Stimulated activated CD4-positive, alpha-beta T cell treated with anti-CD3 and anti-CD28 coated beads, TNF-alpha, amount 100 ng/mL, for 48 hours (primary cell): Measurements from ENCODE around the gene OSTC.

Experiments used
- DNase-seq, 3 donors: peaks; one replicate each; pipeline ENCODE4 v3.0.0-alpha.2; 2020; ENCODE audit warnings: low read depth in 3 of 3

OSTC gene

DNA sequence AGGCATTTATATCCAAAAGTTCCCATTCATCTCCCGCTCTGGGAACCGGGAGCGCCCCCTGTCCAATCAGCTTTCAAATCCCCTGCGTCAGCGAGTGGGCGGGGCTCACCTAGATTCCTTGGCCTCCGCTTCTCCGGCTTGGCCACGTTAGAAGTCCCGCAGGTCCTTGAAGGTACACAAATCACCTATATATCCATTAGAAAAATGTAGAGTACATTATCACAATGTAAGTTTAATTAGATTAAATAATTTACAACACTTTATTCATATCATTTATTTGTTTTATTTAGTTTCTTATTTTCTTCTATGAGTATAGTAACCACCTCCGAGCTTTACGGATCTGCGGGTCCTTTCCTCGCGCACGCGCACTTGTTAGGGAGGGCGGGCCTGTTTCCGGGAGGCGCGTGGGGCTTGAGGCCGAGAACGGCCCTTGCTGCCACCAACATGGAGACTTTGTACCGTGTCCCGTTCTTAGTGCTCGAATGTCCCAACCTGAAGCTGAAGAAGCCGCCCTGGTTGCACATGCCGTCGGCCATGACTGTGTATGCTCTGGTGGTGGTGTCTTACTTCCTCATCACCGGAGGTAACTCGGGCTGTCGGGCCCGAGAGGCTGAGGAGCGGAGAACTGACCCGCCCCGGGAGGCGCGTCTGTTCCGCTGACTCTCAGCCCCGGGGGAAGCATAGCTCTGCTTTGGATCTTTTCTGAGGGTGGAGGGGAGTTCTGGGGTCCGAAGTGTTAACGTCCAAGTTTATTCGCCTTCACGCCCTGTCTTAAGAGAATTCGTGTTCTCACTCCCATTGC is at the start of gene OSTC:
Gene OSTC, plus strand, starts transcription at position 388 of the 802 bp plus-strand sequence. Its CDS starts 57 bp downstream, at position 445.
- peak; percentile 83 to 87 (median 86) for DNase-seq

DNA sequence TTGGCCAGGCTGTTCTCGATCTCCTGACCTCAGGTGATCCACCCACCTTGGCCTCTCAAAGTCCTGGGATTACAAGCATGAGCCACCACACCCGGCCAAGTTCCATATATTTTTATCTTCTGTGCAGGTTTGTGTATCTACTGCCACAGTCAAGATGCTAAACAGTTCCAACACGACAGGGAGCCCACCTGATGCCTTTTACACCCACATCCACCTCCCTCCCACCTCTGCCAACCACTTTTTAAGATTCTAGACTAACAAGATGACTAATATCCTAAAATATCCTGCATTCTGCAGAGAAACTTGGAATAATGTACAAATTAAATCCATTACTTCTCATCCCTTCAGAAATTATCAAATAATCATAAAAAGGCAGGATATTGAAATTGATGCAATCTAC is 49.3 kb upstream of the OSTC start:
- no peak for DNase-seq

DNA sequence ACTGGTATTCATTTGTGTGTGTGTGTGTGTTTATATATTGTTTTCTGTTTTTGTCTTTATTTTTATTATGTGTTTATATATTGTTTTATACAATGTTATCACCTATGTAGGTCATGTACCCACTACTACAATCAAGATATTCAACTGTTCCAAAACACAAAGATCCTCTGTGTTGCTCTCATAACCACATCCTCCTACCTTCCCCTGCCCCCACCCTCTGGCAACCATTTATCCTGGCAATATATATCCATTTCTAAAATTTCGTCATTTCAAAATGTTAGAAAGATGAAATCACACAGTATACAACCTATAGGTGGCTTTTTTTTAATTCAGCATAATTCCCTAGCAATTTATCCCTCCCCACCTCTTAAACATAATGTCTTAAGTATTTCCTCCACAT is 48.9 kb upstream of the OSTC start:
- DNase-seq, result no peak

DNA sequence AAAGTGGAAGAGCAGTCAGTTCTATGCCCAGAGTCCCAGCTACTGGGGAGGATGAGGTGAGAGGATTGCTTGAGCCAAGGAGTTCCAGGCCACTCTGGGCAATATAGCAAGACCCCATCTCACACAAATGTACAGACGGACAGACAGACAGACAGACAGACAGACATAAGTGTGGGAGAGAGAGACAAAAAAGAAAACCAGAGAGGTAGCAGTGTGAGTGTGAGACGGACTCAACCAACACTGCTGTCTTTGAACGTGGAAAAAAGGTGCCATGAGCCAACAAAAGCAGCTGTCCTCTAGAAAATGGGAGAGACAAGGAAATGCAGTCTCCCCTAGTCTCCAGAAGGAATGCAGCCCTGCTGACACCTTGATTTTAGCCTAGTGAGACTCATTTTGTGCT is 48.2 kb upstream of the OSTC start:
- no peak for DNase-seq

DNA sequence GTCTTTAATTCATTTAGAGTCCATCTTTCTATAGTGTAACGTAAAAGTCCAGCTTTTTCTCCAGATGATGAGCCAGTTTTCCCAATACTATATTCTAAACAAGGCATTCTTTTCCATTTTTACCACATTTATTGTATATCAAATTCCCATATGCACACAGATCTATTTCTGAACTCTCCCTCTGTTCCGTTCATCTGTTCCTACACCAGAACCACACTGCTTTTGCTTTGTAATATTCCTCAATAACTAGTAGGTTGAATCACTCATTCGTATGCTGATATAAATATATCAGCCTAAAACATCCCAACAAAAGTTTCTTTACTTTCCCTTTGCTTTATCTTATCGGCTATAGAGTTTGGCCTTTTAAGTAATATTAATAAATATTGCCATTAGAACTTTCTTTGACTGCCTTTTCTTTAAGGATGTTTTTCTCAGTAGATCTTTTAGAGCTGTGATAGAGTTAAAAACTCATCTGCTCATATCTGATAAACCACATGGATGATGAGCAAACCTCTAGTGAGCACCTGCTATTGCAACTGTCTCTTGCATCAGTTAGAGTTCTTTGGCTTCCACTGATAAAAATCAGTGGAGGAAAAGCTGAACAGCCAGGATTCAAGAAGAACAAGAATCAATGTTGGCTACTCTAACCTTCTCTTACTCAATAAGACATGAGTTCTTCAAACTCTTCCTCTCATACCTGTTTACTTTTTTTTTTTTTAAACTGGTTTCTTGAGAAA is 43.2 kb upstream of the OSTC start:
- no peak for DNase-seq

DNA sequence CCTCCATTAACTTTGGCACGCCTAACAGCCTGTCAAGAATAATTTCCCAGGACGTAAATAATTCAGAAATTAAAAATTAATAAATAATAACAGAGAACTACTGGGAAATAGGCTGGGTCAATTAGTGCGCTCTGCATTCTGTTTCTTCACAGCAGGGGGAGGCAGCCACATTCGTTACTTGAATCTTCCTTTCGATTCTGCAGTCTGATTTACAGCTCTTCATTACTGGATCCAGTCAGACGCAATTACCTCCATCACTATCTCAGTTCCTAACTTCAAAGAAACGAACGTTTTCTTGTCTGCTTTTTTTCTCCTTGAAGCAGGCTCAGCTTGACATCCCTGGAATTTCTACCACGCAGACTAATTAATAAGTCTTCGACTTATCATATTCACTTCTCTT is 39.0 kb upstream of the OSTC start:
- DNase-seq, result no peak

DNA sequence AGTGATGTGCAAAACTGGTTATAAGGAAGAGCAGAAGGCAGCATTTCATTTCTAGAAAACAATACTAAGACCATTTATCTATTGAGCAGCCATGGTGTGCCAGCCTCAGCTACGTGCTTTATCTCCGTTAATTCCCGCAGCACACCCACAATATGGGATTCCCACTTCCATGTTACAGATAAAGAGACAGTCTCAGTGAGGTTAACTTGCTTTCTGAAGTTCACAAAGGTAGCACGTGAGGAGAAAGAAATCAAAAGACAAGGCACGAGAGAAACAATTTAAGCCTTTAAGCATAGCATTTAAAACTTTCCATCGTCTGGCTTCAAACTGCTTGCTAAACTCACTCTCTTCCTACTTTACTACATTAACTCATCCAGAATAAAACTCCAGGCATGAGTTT is 38.0 kb upstream of the OSTC start:
- DNase-seq, result no peak

DNA sequence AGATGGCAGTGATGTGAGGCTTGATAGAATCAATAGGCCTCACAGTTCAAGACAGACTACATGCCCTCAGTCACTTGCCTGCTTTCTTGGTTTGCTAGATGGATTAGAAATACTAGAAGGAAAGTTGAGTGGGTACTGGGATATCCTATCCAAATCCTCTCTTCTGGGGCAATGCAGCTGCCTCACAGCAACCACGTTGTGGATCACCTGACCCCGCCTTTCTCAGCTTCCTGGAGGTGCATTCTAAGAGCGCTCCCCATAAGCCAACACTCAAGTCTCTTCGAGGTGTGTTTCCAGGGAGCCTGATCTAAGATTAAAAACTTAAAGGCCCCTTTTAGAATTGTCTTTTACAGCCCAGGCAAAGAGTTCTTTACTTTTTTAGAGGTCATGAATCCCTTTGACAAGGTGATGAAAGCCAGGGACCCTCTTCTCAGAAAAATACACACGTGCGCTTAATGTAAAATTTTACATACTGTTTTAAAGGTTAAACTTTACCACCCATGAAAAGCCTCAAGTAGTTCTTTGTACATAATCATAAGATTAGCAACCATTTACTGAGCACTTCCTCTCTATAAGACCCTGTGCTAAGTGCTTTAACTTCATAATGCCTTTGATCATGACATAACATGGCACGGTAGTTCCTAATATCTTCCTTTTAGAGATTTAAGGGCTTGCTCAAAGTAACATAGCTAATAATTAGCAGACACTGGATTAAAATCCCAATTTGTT is 30.9 kb upstream of the OSTC start:
- peak in 1 of 3 donors; percentile 14 for DNase-seq

DNA sequence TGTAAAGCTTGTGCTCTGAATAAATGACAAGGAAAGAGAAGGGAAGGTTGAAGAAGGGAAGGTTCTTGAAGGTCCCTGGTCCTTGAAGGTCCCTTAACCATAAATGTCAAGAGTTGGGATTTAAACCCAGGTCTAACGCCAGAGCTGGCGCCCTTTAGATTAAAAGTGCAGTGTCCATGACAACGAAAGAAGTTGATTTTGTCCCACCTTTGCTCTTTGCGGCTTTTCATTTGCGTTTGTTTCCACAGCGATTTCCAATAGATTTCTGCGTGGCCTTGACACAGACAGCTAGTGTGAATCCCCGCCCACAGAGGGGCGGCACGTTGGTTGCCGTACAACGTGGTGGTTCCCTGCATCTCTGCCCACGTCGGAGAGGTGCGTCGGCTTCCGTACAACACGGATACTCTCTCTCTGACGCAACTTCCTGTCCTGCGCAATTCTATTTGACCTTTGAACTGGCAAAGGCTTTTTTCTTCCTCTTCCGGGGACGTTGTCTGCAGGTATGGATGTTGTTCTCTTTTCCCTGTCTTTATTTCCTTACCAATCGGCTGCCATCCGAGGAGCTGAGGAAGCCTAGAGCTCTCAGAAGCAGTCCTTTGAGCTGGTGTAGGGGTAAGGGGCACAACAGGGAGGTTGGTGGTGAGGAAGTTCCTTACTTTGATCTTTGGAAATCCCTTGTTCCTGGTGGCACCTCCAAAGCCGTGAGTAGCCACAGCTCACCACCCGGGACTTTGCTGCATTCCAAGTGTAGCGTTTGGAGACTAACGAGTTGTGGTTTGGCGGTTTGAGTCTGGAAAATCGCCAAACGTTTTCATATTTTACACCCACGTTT is 30.1 kb upstream of the OSTC start, which contains the start of gene RPL34:
Gene RPL34, plus strand, starts transcription at position 476 of the 832 bp plus-strand sequence. CDS start 1,384 bp downstream, outside the sequence.
- peak; percentile 92 to 94 (median 94) for DNase-seq

DNA sequence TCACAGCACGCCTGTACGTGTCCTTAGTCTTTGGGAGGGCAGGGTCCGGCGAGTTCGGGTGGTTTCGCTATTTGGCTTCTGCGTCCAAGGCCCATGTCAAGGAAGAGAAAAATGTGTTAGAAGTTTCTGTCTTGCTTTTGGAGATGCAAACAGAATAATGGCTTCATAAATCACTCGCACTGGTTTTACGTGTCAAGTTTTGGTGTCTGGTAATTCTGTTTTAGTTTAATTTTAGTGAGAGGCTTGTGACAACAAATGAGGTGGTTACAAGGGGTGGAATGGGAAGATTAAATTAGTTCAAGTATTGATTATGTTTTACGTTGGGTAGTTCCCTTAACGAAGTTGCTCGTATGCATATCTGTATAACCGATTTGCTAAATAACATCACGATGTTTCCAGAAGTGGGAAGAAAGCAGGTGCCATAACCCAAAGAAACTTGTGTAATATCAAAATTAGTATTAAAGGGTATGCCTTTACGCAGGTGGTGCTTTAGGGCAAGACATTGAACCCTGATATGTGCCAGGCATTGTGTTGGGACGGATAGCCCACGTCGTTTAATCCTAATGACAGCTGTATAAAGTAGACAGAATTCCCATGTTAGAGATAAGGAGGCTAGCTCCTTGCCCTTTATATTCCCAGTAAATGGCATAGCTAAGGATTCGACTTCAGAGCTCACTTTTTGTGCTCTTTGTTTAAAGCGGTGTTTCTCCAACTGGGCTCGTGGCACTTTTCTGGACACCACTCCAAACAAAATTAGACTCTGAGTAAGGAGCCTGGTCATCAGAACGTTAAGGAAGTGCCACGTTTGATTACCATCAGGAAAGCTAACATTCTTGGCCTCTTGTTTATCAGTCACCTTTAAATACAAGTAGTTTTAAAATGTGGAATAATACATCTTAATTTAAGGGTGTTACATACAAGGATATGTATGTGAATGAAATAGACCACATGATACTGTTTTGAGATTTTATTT is 29.2 kb upstream of the OSTC start:
- DNase-seq, result no peak

DNA sequence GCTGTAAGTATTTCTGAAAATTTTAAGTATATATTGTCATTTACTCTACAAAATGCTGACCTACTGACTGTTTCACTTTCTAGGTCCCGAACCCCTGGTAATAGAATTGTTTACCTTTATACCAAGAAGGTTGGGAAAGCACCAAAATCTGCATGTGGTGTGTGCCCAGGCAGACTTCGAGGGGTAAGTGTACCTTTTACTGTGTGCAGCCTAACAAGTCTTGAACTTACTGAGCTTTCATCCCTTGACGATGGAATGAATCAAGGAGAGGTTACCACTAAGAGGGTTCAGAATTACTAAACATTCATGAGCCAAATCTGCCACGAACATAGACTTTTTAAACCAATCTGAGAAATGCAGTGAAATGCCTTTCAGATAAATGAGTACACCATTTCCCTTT is 28.4 kb upstream of the OSTC start:
- DNase-seq, result no peak

DNA sequence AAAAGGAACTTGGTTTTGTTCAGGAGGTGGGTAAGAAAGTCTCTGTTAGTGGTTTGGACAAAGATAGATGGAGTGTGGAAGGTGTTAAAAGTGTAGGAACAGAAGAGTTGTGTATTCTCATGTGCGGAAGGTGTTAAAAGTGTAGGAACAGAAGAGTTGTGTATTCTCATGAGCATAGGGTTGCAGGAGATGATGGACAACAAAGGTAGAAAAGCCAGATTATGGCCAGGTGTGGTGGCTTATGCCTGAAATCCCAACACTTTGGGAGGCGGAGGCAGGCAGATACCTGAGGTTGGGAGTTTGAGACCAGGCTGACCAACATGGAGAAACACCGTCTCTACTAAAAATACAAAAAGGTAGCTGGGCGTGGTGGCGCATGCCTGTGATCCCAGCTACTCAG is 27.6 kb upstream of the OSTC start:
- no peak for DNase-seq

DNA sequence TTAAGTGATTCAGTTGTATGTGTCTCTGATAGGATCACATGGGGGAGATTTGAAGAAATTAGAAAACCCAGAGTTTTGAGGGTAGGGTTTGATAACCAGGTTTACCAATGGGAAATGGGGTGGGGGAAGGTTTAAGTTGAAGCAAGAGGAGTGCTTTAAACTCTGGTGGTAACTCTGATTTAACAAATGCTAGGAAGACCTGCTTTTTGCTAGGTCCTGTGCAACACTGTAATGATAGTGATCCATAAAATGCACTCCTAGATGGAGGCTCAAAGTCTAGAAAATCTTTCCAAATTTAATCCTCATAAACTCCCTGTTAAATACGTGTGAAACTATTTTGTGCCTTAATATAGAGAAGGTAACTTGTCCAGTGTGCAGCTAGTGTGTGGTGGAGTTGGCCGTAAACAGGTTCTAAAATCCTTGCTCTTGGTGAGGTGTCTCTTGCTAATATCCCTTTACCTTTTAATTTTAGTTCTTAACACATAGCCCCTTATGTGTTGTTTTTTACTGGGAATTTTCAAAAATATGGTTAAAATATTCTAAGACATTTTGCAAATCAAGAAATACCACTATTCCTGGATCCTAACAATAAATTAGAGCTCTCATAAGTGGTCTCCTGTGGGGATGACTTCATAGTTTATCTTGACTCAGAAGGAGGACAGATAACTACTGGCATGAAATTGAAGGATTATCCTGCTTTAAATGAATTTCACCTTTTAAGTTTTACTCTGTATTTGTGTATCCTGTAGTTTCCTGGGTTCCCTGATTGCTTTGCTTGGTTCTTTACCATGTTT is 25.9 kb upstream of the OSTC start:
- no peak for DNase-seq

DNA sequence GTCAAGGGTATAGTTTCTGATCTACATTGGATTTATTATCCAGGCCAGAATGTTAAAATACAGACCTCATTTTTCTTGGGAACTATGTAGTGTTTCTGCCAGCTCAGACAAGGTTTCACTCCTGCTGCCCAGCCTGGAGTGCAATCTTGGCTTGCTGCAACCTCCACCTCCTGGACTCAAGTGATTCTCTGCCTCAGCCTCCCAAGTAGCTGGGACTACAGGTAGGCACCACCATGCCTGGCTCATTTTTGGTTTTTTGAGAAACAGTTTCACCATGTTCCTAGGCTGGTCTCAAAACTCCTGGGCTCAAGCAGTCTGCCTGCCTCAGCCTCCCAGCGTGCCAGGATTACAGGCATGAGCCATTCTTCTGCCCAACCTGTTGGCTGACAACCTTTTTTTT is 24.3 kb upstream of the OSTC start:
- no peak for DNase-seq

DNA sequence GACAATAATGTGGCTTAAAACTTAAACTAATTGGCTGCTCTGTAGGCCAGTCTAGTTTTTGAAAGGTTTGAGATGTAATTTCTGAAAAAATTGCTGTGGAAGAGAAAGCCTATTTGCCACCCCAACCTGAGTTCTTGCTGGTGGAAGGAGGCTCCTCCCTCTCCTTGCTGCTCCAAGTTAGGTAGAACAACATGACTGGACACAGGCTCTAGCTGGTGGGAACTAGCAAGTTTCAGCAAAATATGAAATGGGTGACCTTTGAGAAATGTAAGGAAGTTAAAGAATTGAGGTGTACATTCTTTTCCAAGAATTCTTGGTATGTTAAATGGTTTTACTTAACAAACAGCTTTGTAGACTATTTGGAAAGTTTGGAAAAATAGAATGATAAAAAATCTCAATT is 22.0 kb upstream of the OSTC start:
- no peak for DNase-seq

DNA sequence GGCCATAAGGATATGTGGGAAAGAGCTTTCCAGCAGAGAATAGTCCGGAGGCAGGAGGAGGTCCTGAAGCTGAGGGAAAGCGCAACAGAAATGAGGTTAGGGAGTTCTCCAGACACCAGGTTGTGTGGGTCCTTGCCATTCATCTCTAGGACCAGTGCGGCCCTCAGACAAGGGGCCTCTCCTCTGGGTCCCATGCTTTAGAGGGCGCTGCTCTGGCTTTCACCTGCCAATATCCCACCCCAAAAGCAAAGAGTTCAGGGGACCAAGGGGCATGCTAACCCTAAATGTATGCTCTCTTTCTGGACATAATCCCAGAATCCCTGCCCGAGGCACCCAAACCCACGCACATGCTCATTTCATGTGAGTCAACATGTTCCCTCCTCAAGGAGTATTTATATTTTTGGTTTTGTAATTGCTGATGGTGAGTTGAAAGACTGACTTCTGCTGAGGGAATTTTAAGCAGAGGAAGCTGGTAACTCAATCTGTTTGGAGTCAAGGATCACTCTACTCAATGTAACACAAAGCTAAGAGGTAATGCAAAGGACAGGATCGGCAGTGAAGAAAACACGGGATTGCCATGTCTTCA is 15.2 kb upstream of the OSTC start:
- DNase-seq, result no peak

DNA sequence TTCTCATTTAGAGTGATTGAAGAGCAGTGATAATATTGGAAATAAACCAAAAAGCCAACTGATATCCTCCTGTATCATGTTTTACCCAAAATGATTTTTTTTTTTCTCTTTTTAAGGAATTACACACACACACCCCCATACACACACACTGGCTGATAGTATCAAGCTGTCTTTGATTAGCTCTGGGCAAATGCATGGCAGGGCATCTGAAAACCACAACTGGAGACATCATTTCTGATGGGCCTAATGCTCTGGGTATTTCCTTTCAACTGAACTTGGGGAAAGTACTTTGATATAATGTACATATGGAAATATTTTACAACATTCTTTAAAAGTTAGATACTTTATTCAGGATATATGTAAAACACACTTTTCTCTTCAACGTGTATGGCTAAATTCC is 14.2 kb upstream of the OSTC start:
- no peak for DNase-seq

DNA sequence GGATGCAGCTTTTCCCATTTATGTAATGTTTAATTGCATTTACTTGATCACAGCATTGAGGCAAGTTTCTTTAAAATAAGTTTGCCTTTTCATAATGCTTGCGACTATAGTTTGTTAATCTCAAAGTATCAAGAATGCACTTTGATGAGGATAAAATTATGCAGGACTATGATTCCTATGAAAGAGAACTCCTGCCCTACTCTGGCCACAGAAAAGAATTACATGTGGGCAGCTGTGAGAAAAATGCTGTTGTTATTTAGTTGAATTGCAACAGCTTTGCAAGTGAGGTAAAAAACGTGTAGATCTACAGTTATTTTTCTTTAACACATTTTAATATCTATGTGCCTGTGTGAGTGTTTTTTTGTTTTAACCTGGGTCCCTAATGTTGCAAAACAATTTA is 12.5 kb upstream of the OSTC start:
- DNase-seq, result no peak

DNA sequence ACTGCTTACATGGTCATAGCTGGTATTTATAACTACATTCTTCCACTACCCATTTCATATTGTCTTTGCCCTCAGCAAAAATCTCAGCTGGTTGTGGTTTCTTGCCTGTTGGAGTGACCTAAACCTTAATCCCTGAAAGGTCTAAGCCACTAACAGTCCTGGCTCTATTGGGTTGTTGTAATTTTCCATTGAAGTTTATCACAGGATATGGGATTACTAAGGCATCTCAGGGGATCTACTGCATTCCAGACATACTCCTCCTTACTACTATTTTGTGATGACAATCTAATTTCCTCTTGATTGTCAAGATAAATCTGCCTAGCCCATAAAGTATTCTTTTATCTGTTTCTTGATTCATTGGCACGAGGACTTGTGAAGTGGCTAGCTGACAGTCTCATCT is 6.2 kb upstream of the OSTC start:
- no peak for DNase-seq
